KOPT-K1 (cell line): ENCODE measurements around the gene SART1.

ENCODE experiments used
- H3K27ac ChIP-seq: fragments of 200-600 bp; sonication (generic); 2 replicates; pipeline ENCODE4 v1.5.1; 2016; ENCODE audit warnings: antibody characterized with exemption, mild to moderate bottlenecking, low read depth, low read length; ENCODE audit not compliant: poor library complexity, severe bottlenecking
- H3K36me3 ChIP-seq: fragments of 200-600 bp; sonication (generic); 2 replicates; pipeline ENCODE4 v1.5.1; 2017; ENCODE audit warnings: antibody characterized with exemption, mild to moderate bottlenecking, low read length, moderate library complexity; ENCODE audit not compliant: insufficient read depth
- H3K9me3 ChIP-seq: fragments of 200-600 bp; sonication (generic); 2 replicates; pipeline ENCODE4 v1.5.1; 2017; ENCODE audit warnings: antibody characterized with exemption, low read length, mild to moderate bottlenecking; ENCODE audit not compliant: insufficient read depth, poor library complexity, severe bottlenecking

The SART1 gene

GRCh38 chr11:66011239-66011784 is 49.8 kb downstream of the SART1 start:
- Histone ChIP-seq H3K27ac (no peak overlapping the region), H3K36me3 (0 out of 2 replicates have a peak, but pooled peaks cover 6% of the 10 kb centered on the region), H3K9me3 (no peaks in the 10 kb centered on the region)

- H3K27ac ChIP-seq, result no peak within 1 kb of the TSS
- no peaks in the 10 kb centered on the region for H3K9me3 ChIP-seq
- 0 out of 2 replicates have a peak, but pooled peaks cover under 1% of the 10 kb centered on the region for H3K36me3 ChIP-seq
Measured at GRCh38 chr11:66011785-66012303, 50.3 kb downstream of the SART1 start, which contains the start of gene CST6. Gene CST6 (plus strand): TSS chr11:66012008. CDS start chr11:66012045, 37 bp downstream.

- H3K9me3 ChIP-seq, result no peaks in the 10 kb centered on the region
- H3K27ac ChIP-seq, result no peak overlapping the region
- H3K36me3 ChIP-seq, result no peaks in the 10 kb centered on the region
Measured at GRCh38 chr11:66012371-66012945, 50.9 kb downstream of the SART1 start.

GRCh38 chr11:66012946-66013761 is 51.6 kb downstream of the SART1 start:
- no peaks in the 10 kb centered on the region for H3K36me3 ChIP-seq
- H3K9me3 ChIP-seq, result no peaks in the 10 kb centered on the region
- H3K27ac ChIP-seq, result no peak overlapping the region

- Histone ChIP-seq H3K36me3 (no peaks in the 10 kb centered on the region), H3K27ac (no peak overlapping the region), H3K9me3 (no peaks in the 10 kb centered on the region)
Measured at GRCh38 chr11:66013762-66014100, 52.2 kb downstream of the SART1 start.

- Histone ChIP-seq H3K36me3 (no peaks in the 10 kb centered on the region), H3K27ac (no peak overlapping the region), H3K9me3 (no peaks in the 10 kb centered on the region)
Measured at GRCh38 chr11:66014804-66015453, 53.4 kb downstream of the SART1 start.

- Histone ChIP-seq H3K36me3 (no peaks in the 10 kb centered on the region), H3K27ac (no peak overlapping the region)
Measured at GRCh38 chr11:66015454-66015881, 53.9 kb downstream of the SART1 start.

GRCh38 chr11:66015936-66016792 is 54.6 kb downstream of the SART1 start:
- Histone ChIP-seq H3K36me3 (no peaks in the 10 kb centered on the region), H3K27ac (no peak overlapping the region), H3K9me3 (no peaks in the 10 kb centered on the region)

More at GRCh38 chr11:66015454-66015881, 53.9 kb downstream of the SART1 start:
- H3K9me3 ChIP-seq, result no peaks in the 10 kb centered on the region

GRCh38 chr11:66016793-66017177 is 55.3 kb downstream of the SART1 start:
- no peaks in the 10 kb centered on the region for H3K9me3 ChIP-seq
- no peaks in the 10 kb centered on the region for H3K36me3 ChIP-seq
- H3K27ac ChIP-seq, result no peak overlapping the region

GRCh38 chr11:66017321-66017720 is 55.8 kb downstream of the SART1 start:
- Histone ChIP-seq H3K27ac (no peak overlapping the region), H3K9me3 (no peaks in the 10 kb centered on the region), H3K36me3 (no peaks in the 10 kb centered on the region)

- H3K27ac ChIP-seq, result no peak overlapping the region
- H3K36me3 ChIP-seq, result no peaks in the 10 kb centered on the region
- no peaks in the 10 kb centered on the region for H3K9me3 ChIP-seq
Measured at GRCh38 chr11:66020212-66020611, 58.7 kb downstream of the SART1 start.

- H3K9me3 ChIP-seq, result no peaks in the 10 kb centered on the region
- no peaks in the 10 kb centered on the region for H3K36me3 ChIP-seq
- H3K27ac ChIP-seq, result no peak overlapping the region
Measured at GRCh38 chr11:66020618-66021357, 59.3 kb downstream of the SART1 start.

GRCh38 chr11:66022401-66023185 is 61.1 kb downstream of the SART1 start:
- no peaks in the 10 kb centered on the region for H3K36me3 ChIP-seq
- H3K9me3 ChIP-seq, result no peaks in the 10 kb centered on the region
- no peak overlapping the region for H3K27ac ChIP-seq
